ENCODE results near the gene SLC12A8. TPM values are rescaled to one million over a fixed set of nuclear protein-coding genes. Genes with fewer than 3 reads are reported as not detected.

SLC12A8 gene
- total RNA-seq, 1 experiment from 2014 or later: 30.7 TPM

- Histone ChIP-seq H2AFZ (no peak overlapping the region), H3K36me3 (ENCODE audit: low read depth) (no peaks in the 10 kb centered on the region), H3K4me3 (no peak overlapping the region), H3K9me2 (ENCODE audit: insufficient read depth) (no peaks in the 10 kb centered on the region), H4K20me1 (ENCODE audit: insufficient read depth) (no peaks in the 10 kb centered on the region), H3F3A (ENCODE audit: insufficient read depth, low read depth) (peaks cover 46% of the 10 kb centered on the region), H3K4me1 (replicated peaks; ENCODE audit: insufficient read depth) (peaks cover 53% of the 10 kb centered on the region), H3K4me2 (peak overlapping the region; percentile 31), H3K9me3 (ENCODE audit: insufficient read depth, low read depth) (no peaks in the 10 kb centered on the region), H3K27me3 (ENCODE audit: insufficient read depth, low read depth) (no peaks in the 10 kb centered on the region), H3K79me2 (ENCODE audit: low read depth) (no peaks in the 10 kb centered on the region), H3K27ac (peak overlapping the region; percentile 70)
- CTCF ChIA-PET: interaction anchor here (0.7 to 1.0 kb wide), 2 partner anchors 10 to 131 kb away, joined by 3 read pairs; no protein-coding TSS in a partner anchor
- BruUV-seq (replicated peaks): no TSS peak
- DNase-seq: no peak
- intact Hi-C loops (cut with micrococcal nuclease; ENCODE audit: unreplicated experiment): loop anchor here (5.0 to 10.0 kb wide), 3 partner anchors 86 to 308 kb away; partner anchors contain the start of gene SLC12A8
- TF ChIP-seq CTCF (conservative IDR thresholded peaks at IDR 0.05) (no peak), EZH2 (IDR thresholded peaks at IDR 0.05; ENCODE audit: low read depth) (no peak)
- POLR2A ChIA-PET (ENCODE audit: unreplicated experiment): interaction anchor here (0.6 to 1.3 kb wide), 4 partner anchors 9 to 202 kb away, joined by 4 to 13 read pairs (median 7); no protein-coding TSS in a partner anchor
Observed at GRCh38 chr3:125126323-125126722, 86.2 kb downstream of the SLC12A8 start.

GRCh38 chr3:125125821-125126245 lies 86.7 kb downstream of the SLC12A8 start:
- peak; percentile 74 to 99 for DNase-seq
- Histone ChIP-seq H3K4me2 (peak overlapping the region; percentile 31), H3K79me2 (ENCODE audit: low read depth) (no peaks in the 10 kb centered on the region), H4K20me1 (ENCODE audit: insufficient read depth) (no peaks in the 10 kb centered on the region), H3K4me1 (replicated peaks; ENCODE audit: insufficient read depth) (peaks cover 50% of the 10 kb centered on the region), H3K27me3 (ENCODE audit: insufficient read depth, low read depth) (no peaks in the 10 kb centered on the region), H3K9me3 (ENCODE audit: insufficient read depth, low read depth) (no peaks in the 10 kb centered on the region), H3K9me2 (ENCODE audit: insufficient read depth) (no peaks in the 10 kb centered on the region), H3K4me3 (no peak overlapping the region), H2AFZ (no peak overlapping the region), H3F3A (ENCODE audit: insufficient read depth, low read depth) (peaks cover 46% of the 10 kb centered on the region), H3K27ac (peak overlapping the region; percentile 70), H3K36me3 (ENCODE audit: low read depth) (no peaks in the 10 kb centered on the region)
- no TSS peak for BruUV-seq (replicated peaks)
- intact Hi-C loops (cut with micrococcal nuclease; ENCODE audit: unreplicated experiment): loop anchor here (1.0 to 10.0 kb wide), 4 partner anchors 10 to 309 kb away; partner anchors contain the start of gene SLC12A8
- POLR2A ChIA-PET (ENCODE audit: unreplicated experiment): interaction anchor here (0.6 to 1.3 kb wide), 6 partner anchors 9 to 203 kb away, joined by 3 to 13 read pairs (median 6); no protein-coding TSS in a partner anchor
- CTCF ChIA-PET: interaction anchor here (1.0 kb wide), 1 partner anchor 131 kb away, joined by 3 read pairs; no protein-coding TSS in a partner anchor
- TF ChIP-seq CTCF (conservative IDR thresholded peaks at IDR 0.05) (no peak), EZH2 (IDR thresholded peaks at IDR 0.05; ENCODE audit: low read depth) (no peak)

GRCh38 chr3:125123451-125124305 lies 88.9 kb downstream of the SLC12A8 start:
- H3K9me3 ChIP-seq (ENCODE audit: insufficient read depth, low read depth): no peaks in the 10 kb centered on the region
- no peaks in the 10 kb centered on the region for H3K9me2 ChIP-seq (ENCODE audit: insufficient read depth)
- H3K27ac ChIP-seq: no peak overlapping the region
- peaks cover 31% of the 10 kb centered on the region for H3F3A ChIP-seq (ENCODE audit: insufficient read depth, low read depth)
- TF ChIP-seq EZH2 (IDR thresholded peaks at IDR 0.05; ENCODE audit: low read depth): no peak
- no peak for TF ChIP-seq CTCF (conservative IDR thresholded peaks at IDR 0.05)
- H3K4me3 ChIP-seq: no peak overlapping the region
- H3K4me2 ChIP-seq: no peak overlapping the region
- BruUV-seq (replicated peaks): no TSS peak
- peaks cover 32% of the 10 kb centered on the region for H3K4me1 ChIP-seq (replicated peaks; ENCODE audit: insufficient read depth)
- H3K36me3 ChIP-seq (ENCODE audit: low read depth): no peaks in the 10 kb centered on the region
- no peaks in the 10 kb centered on the region for H3K79me2 ChIP-seq (ENCODE audit: low read depth)
- intact Hi-C loops (cut with micrococcal nuclease; ENCODE audit: unreplicated experiment): loop anchor here (10.0 kb wide), 1 partner anchor 311 kb away; no protein-coding TSS in a partner anchor
- no peaks in the 10 kb centered on the region for H3K27me3 ChIP-seq (ENCODE audit: insufficient read depth, low read depth)
- ChIA-PET CTCF (no interaction called here), POLR2A (ENCODE audit: unreplicated experiment) (no interaction called here)
- H4K20me1 ChIP-seq (ENCODE audit: insufficient read depth): no peaks in the 10 kb centered on the region
- no peak for DNase-seq
- H2AFZ ChIP-seq: no peak overlapping the region

Measured in PC-9 (cell line).